SU-DHL-6 (cell line): ENCODE data around the gene LRRC26.

Experiments used
- H2AFZ ChIP-seq: fragments of 200-600 bp; sonication (generic); 2 replicates; pipeline ENCODE4 v1.6.1; 2014; ENCODE audit warnings: low read depth, mild to moderate bottlenecking, moderate library complexity, mixed read lengths, antibody characterized with exemption, low read length; ENCODE audit not compliant: severe bottlenecking
- H3F3A ChIP-seq: fragments of 200-600 bp; shearing (Covaris generic); 2 replicates; pipeline ENCODE4 v1.6.0; 2016; ENCODE audit warnings: antibody characterized with exemption, mild to moderate bottlenecking; ENCODE audit not compliant: insufficient read depth
- H3K27ac ChIP-seq: fragments of 200-600 bp; sonication (generic); 2 replicates; pipeline ENCODE4 v1.5.1; 2016; ENCODE audit warnings: low read depth, mild to moderate bottlenecking, low read length, moderate library complexity, mixed read lengths
- H3K27me3 ChIP-seq: fragments of 200-600 bp; sonication (generic), shearing (Covaris generic); 2 replicates; pipeline ENCODE4 v1.6.0; 2014; ENCODE audit warnings: mild to moderate bottlenecking, low read length
- H3K36me3 ChIP-seq: fragments of 200-600 bp; sonication (generic); 2 replicates; pipeline ENCODE4 v1.6.1; 2014; ENCODE audit warnings: mild to moderate bottlenecking, low read length, mixed read lengths
- H3K4me2 ChIP-seq: fragments of 300-600, 200-600 bp; shearing (Covaris generic), sonication (generic); 2 replicates; pipeline ENCODE4 v1.6.0; 2014; ENCODE audit warnings: low read length, low read depth, mild to moderate bottlenecking; ENCODE audit not compliant: poor library complexity, severe bottlenecking
- H3K4me3 ChIP-seq: fragments of 200-600 bp; sonication (generic); 2 replicates; pipeline ENCODE4 v1.5.1; 2014; ENCODE audit warnings: antibody characterized with exemption, low read length, mild to moderate bottlenecking, mixed read lengths; ENCODE audit not compliant: insufficient read depth, poor library complexity, severe bottlenecking
- H3K79me2 ChIP-seq: fragments of 200-600 bp; sonication (generic); 2 replicates; pipeline ENCODE4 v1.6.1; 2014; ENCODE audit warnings: mild to moderate bottlenecking, low read length, moderate library complexity; ENCODE audit not compliant: insufficient read depth
- H3K9ac ChIP-seq: fragments of 200-600 bp; sonication (generic); 2 replicates; pipeline ENCODE4 v1.7.0; 2014; ENCODE audit warnings: mild to moderate bottlenecking, low read length
- H3K9me2 ChIP-seq: fragments of 200-600 bp; sonication (generic); replicated peaks from 2 replicates; pipeline ENCODE4 v1.6.1; 2014; ENCODE audit warnings: low read length; ENCODE audit not compliant: insufficient read depth
- H3K9me3 ChIP-seq: fragments of 200-600 bp; sonication (generic); 2 replicates; pipeline ENCODE4 v1.6.1; 2014; ENCODE audit warnings: low read length, mixed read lengths; ENCODE audit not compliant: insufficient read depth
- H4K20me1 ChIP-seq: fragments of 200-600 bp; sonication (generic); 2 replicates; pipeline ENCODE4 v1.6.1; 2014; ENCODE audit warnings: low read depth, mild to moderate bottlenecking, antibody characterized with exemption, low read length, moderate library complexity, mixed read lengths
- CTCF ChIP-seq: fragments of 200-600 bp; sonication (generic); IDR thresholded peaks from one replicate; pipeline ENCODE4 v1.5.1; 2017; ENCODE audit warnings: antibody characterized with exemption, mild to moderate bottlenecking, low read length, moderate library complexity; ENCODE audit not compliant: insufficient read depth, poor library complexity, severe bottlenecking
- EZH2phosphoT487 ChIP-seq: fragments of 200-600 bp; sonication (generic), shearing (Covaris generic); conservative IDR thresholded peaks from 2 replicates; pipeline ENCODE4 v1.6.1; 2018; ENCODE audit warnings: mild to moderate bottlenecking, antibody characterized with exemption, low read length, moderate library complexity, mixed read lengths

LRRC26 gene

GRCh38 chr9:137198051-137198901, 28.4 kb upstream of the LRRC26 start:
- Histone ChIP-seq H3F3A (peaks cover 12% of the 10 kb centered on the region), H3K27ac (no peak overlapping the region), H3K36me3 (no peaks in the 10 kb centered on the region), H4K20me1 (no peaks in the 10 kb centered on the region), H3K9me2 (no peaks in the 10 kb centered on the region), H3K4me2 (peak overlapping the region; percentile 59), H3K79me2 (no peaks in the 10 kb centered on the region; the same call in 1 of the 2 replicates), H3K9me3 (no peaks in the 10 kb centered on the region), H2AFZ (no peak overlapping the region), H3K4me3 (no peak overlapping the region), H3K27me3 (no peaks in the 10 kb centered on the region), H3K9ac (no peak overlapping the region)
- no peak for TF ChIP-seq CTCF

GRCh38 chr9:137195525-137196220, 25.8 kb upstream of the LRRC26 start:
- TF ChIP-seq EZH2phosphoT487: no peak
- TF ChIP-seq CTCF: no peak
- H3K9me2 ChIP-seq: no peaks in the 10 kb centered on the region
- H3K27me3 ChIP-seq: no peaks in the 10 kb centered on the region
- no peak overlapping the region for H3K4me2 ChIP-seq
- no peak overlapping the region for H2AFZ ChIP-seq
- H3K4me3 ChIP-seq: no peak overlapping the region
- H3K9me3 ChIP-seq: no peaks in the 10 kb centered on the region
- no peaks in the 10 kb centered on the region for H3F3A ChIP-seq
- H3K27ac ChIP-seq: no peak overlapping the region
- H4K20me1 ChIP-seq: no peaks in the 10 kb centered on the region
- no peaks in the 10 kb centered on the region; the same call in 1 of the 2 replicates for H3K79me2 ChIP-seq
- no peaks in the 10 kb centered on the region for H3K36me3 ChIP-seq
- no peak overlapping the region for H3K9ac ChIP-seq

- Histone ChIP-seq H3K4me3 (no peak overlapping the region), H3K9me3 (no peaks in the 10 kb centered on the region), H3K9me2 (no peaks in the 10 kb centered on the region), H2AFZ (no peak overlapping the region), H3K4me2 (no peak overlapping the region), H3K27ac (no peak overlapping the region), H3F3A (no peaks in the 10 kb centered on the region), H3K9ac (no peak overlapping the region), H4K20me1 (no peaks in the 10 kb centered on the region), H3K27me3 (no peaks in the 10 kb centered on the region), H3K36me3 (no peaks in the 10 kb centered on the region), H3K79me2 (no peaks in the 10 kb centered on the region; the same call in 1 of the 2 replicates)
- TF ChIP-seq EZH2phosphoT487 (no peak), CTCF (no peak)
Measured at GRCh38 chr9:137194909-137195308, 25.1 kb upstream of the LRRC26 start.
